Erythroblast (primary cell): ENCODE data around the gene TEF.

Experiments used
- GATA1 ChIP-seq: IDR thresholded peaks from 2 replicates; pipeline ENCODE4 v1.6.1; 2011; ENCODE audit warnings: low read depth, mild to moderate bottlenecking, control low read depth, low read length, moderate library complexity
- POLR2A ChIP-seq: IDR thresholded peaks from 2 replicates; pipeline ENCODE4 v1.6.1; 2011; ENCODE audit warnings: mild to moderate bottlenecking, low read length

- TF ChIP-seq POLR2A (no peak), GATA1 (no peak)
Observed at GRCh38 chr22:41358927-41359326, 22.8 kb upstream of the TEF start.
